RPMI7951 (cell line): Measurements from ENCODE around the gene PCNX2. TPM values are rescaled to one million over a fixed set of nuclear protein-coding genes. Genes with fewer than 3 reads are reported as not detected.
"Not testable (repeated sequence)": the region's sequence is repeated elsewhere in the genome, so short reads cannot be mapped to it uniquely, and the experiment has no call there.

Experiments used
- DNase-seq: peaks from one replicate; pipeline ENCODE4 v3.0.0-alpha.2; 2012; ENCODE audit warnings: low read depth
- total RNA-seq: library from RNA; depleted of rRNA; stranded (reverse); fragments of >200 nt; shearing (Covaris generic); gene quantifications from 2 replicates; pipeline ENCODE4 v1.2.3, GENCODE V29; 2014

Gene PCNX2
- total RNA-seq, 1 experiment from 2014 or later, result 6.0 TPM

GRCh38 chr1:233163696-233164095 is 131.8 kb downstream of the PCNX2 start:
- DNase-seq, result no peak

GRCh38 chr1:233158322-233158721 is 137.2 kb downstream of the PCNX2 start:
- DNase-seq, result no peak

- no peak for DNase-seq
Observed at GRCh38 chr1:233157245-233157644, 138.3 kb downstream of the PCNX2 start.

- DNase-seq, result no peak
Observed at GRCh38 chr1:233151861-233152260, 143.7 kb downstream of the PCNX2 start.

GRCh38 chr1:233144434-233144833 is 151.1 kb downstream of the PCNX2 start:
- DNase-seq, result no peak

GRCh38 chr1:233143241-233143640 is 152.3 kb downstream of the PCNX2 start:
- no peak for DNase-seq

GRCh38 chr1:233140974-233141373 is 154.6 kb downstream of the PCNX2 start:
- DNase-seq, result no peak

GRCh38 chr1:233140499-233140898 is 155.0 kb downstream of the PCNX2 start:
- DNase-seq, result peak; percentile 2

- no peak for DNase-seq
Observed at GRCh38 chr1:233138788-233139585, 156.5 kb downstream of the PCNX2 start.

- no peak for DNase-seq
Observed at GRCh38 chr1:233135833-233136232, 159.7 kb downstream of the PCNX2 start.

- DNase-seq, result no peak
Observed at GRCh38 chr1:233132445-233132844, 163.1 kb downstream of the PCNX2 start.

GRCh38 chr1:233129031-233129430 is 166.5 kb downstream of the PCNX2 start:
- DNase-seq, result not testable (repeated sequence)

GRCh38 chr1:233127157-233127556 is 168.4 kb downstream of the PCNX2 start:
- DNase-seq, result no peak

- no peak for DNase-seq
Observed at GRCh38 chr1:233122779-233123178, 172.7 kb downstream of the PCNX2 start.

GRCh38 chr1:233121947-233122559 is 173.5 kb downstream of the PCNX2 start:
- DNase-seq, result no peak

GRCh38 chr1:233114860-233115259 is 180.7 kb downstream of the PCNX2 start:
- no peak for DNase-seq

GRCh38 chr1:233114159-233114558 is 181.4 kb downstream of the PCNX2 start:
- peak; percentile 43 for DNase-seq

- DNase-seq, result peak; percentile 99
Observed at GRCh38 chr1:233113009-233113879, 182.3 kb downstream of the PCNX2 start.

GRCh38 chr1:233112186-233113008 is 183.1 kb downstream of the PCNX2 start:
- peak; percentile 22 for DNase-seq

- no peak for DNase-seq
Observed at GRCh38 chr1:233111731-233112130, 183.8 kb downstream of the PCNX2 start.

- no peak for DNase-seq
Observed at GRCh38 chr1:233109096-233109495, 186.4 kb downstream of the PCNX2 start.
